ENCODE results near the gene BRIP1. TPM values are rescaled to one million over a fixed set of nuclear protein-coding genes. Genes with fewer than 3 reads are reported as not detected.
A peak's percentile ranks its signal among the peaks of the same experiment; 100 is the strongest.

The BRIP1 gene
- total RNA-seq, 1 experiment from 2014 or later = 12.0 TPM

GRCh38 chr17:61847659-61848058 is 15.7 kb downstream of the BRIP1 start:
- H3K4me3 ChIP-seq (ENCODE audit: insufficient read depth, low read depth, low read length) = no peak overlapping the region
- DNase-seq = no peak
- peaks cover 8% of the 10 kb centered on the region for H3K36me3 ChIP-seq (replicated peaks; ENCODE audit: control insufficient read depth, insufficient read depth, low read length)
- no peaks in the 10 kb centered on the region for H3K27me3 ChIP-seq (ENCODE audit: control insufficient read depth, insufficient read depth, low read length)

GRCh38 chr17:61846761-61847375 is 16.5 kb downstream of the BRIP1 start:
- H3K27me3 ChIP-seq (ENCODE audit: control insufficient read depth, insufficient read depth, low read length) = no peaks in the 10 kb centered on the region
- H3K36me3 ChIP-seq (replicated peaks; ENCODE audit: control insufficient read depth, insufficient read depth, low read length) = peaks cover 8% of the 10 kb centered on the region
- DNase-seq = no peak
- H3K4me3 ChIP-seq (ENCODE audit: insufficient read depth, low read depth, low read length) = no peak overlapping the region

- peaks cover 8% of the 10 kb centered on the region for H3K36me3 ChIP-seq (replicated peaks; ENCODE audit: control insufficient read depth, insufficient read depth, low read length)
- no peak for DNase-seq
- H3K4me3 ChIP-seq (ENCODE audit: insufficient read depth, low read depth, low read length) = no peak overlapping the region
- no peaks in the 10 kb centered on the region for H3K27me3 ChIP-seq (ENCODE audit: control insufficient read depth, insufficient read depth, low read length)
Observed at GRCh38 chr17:61846088-61846487, 17.2 kb downstream of the BRIP1 start.

- no peak for DNase-seq
- no peak overlapping the region for H3K4me3 ChIP-seq (ENCODE audit: insufficient read depth, low read depth, low read length)
- peaks cover 8% of the 10 kb centered on the region for H3K36me3 ChIP-seq (replicated peaks; ENCODE audit: control insufficient read depth, insufficient read depth, low read length)
- H3K27me3 ChIP-seq (ENCODE audit: control insufficient read depth, insufficient read depth, low read length) = no peaks in the 10 kb centered on the region
Observed at GRCh38 chr17:61843435-61843834, 19.9 kb downstream of the BRIP1 start.

GRCh38 chr17:61842899-61843298 is 20.4 kb downstream of the BRIP1 start:
- H3K4me3 ChIP-seq (ENCODE audit: insufficient read depth, low read depth, low read length) = no peak overlapping the region
- peaks cover 8% of the 10 kb centered on the region for H3K36me3 ChIP-seq (replicated peaks; ENCODE audit: control insufficient read depth, insufficient read depth, low read length)
- no peaks in the 10 kb centered on the region for H3K27me3 ChIP-seq (ENCODE audit: control insufficient read depth, insufficient read depth, low read length)
- no peak for DNase-seq

- DNase-seq = no peak
- Histone ChIP-seq H3K4me3 (ENCODE audit: insufficient read depth, low read depth, low read length) (no peak overlapping the region), H3K27me3 (ENCODE audit: control insufficient read depth, insufficient read depth, low read length) (no peaks in the 10 kb centered on the region), H3K36me3 (replicated peaks; ENCODE audit: control insufficient read depth, insufficient read depth, low read length) (peaks cover 5% of the 10 kb centered on the region; the same call in 1 of the 2 replicates)
Observed at GRCh38 chr17:61839300-61839786, 24.0 kb downstream of the BRIP1 start.

- peak; percentile 28 for DNase-seq
- no peak overlapping the region for H3K4me3 ChIP-seq (ENCODE audit: insufficient read depth, low read depth, low read length)
- H3K27me3 ChIP-seq (ENCODE audit: control insufficient read depth, insufficient read depth, low read length) = no peaks in the 10 kb centered on the region
- no peaks in the 10 kb centered on the region; the same call in 1 of the 2 replicates for H3K36me3 ChIP-seq (replicated peaks; ENCODE audit: control insufficient read depth, insufficient read depth, low read length)
Observed at GRCh38 chr17:61837175-61838051, 25.9 kb downstream of the BRIP1 start.

- H3K36me3 ChIP-seq (replicated peaks; ENCODE audit: control insufficient read depth, insufficient read depth, low read length) = no peaks in the 10 kb centered on the region
- H3K4me3 ChIP-seq (ENCODE audit: insufficient read depth, low read depth, low read length) = no peak overlapping the region
- H3K27me3 ChIP-seq (ENCODE audit: control insufficient read depth, insufficient read depth, low read length) = no peaks in the 10 kb centered on the region
- no peak for DNase-seq
Observed at GRCh38 chr17:61836266-61837174, 26.8 kb downstream of the BRIP1 start.

GRCh38 chr17:61835606-61836005 is 27.7 kb downstream of the BRIP1 start:
- DNase-seq = no peak
- Histone ChIP-seq H3K27me3 (ENCODE audit: control insufficient read depth, insufficient read depth, low read length) (no peaks in the 10 kb centered on the region), H3K4me3 (ENCODE audit: insufficient read depth, low read depth, low read length) (no peak overlapping the region), H3K36me3 (replicated peaks; ENCODE audit: control insufficient read depth, insufficient read depth, low read length) (no peaks in the 10 kb centered on the region)

- no peaks in the 10 kb centered on the region for H3K27me3 ChIP-seq (ENCODE audit: control insufficient read depth, insufficient read depth, low read length)
- no peaks in the 10 kb centered on the region for H3K36me3 ChIP-seq (replicated peaks; ENCODE audit: control insufficient read depth, insufficient read depth, low read length)
- DNase-seq = no peak
- no peak overlapping the region for H3K4me3 ChIP-seq (ENCODE audit: insufficient read depth, low read depth, low read length)
Observed at GRCh38 chr17:61834610-61835009, 28.7 kb downstream of the BRIP1 start.

GRCh38 chr17:61833536-61834193 is 29.7 kb downstream of the BRIP1 start:
- no peaks in the 10 kb centered on the region; the same call in 1 of the 2 replicates for H3K36me3 ChIP-seq (replicated peaks; ENCODE audit: control insufficient read depth, insufficient read depth, low read length)
- H3K4me3 ChIP-seq (ENCODE audit: insufficient read depth, low read depth, low read length) = no peak overlapping the region
- H3K27me3 ChIP-seq (ENCODE audit: control insufficient read depth, insufficient read depth, low read length) = no peaks in the 10 kb centered on the region
- no peak for DNase-seq

GRCh38 chr17:61832463-61832862 is 30.9 kb downstream of the BRIP1 start:
- no peak for DNase-seq
- Histone ChIP-seq H3K36me3 (replicated peaks; ENCODE audit: control insufficient read depth, insufficient read depth, low read length) (no peaks in the 10 kb centered on the region; the same call in 1 of the 2 replicates), H3K27me3 (ENCODE audit: control insufficient read depth, insufficient read depth, low read length) (no peaks in the 10 kb centered on the region), H3K4me3 (ENCODE audit: insufficient read depth, low read depth, low read length) (no peak overlapping the region)

GRCh38 chr17:61831099-61831498 is 32.2 kb downstream of the BRIP1 start:
- no peak for DNase-seq
- H3K4me3 ChIP-seq (ENCODE audit: insufficient read depth, low read depth, low read length) = no peak overlapping the region
- H3K27me3 ChIP-seq (ENCODE audit: control insufficient read depth, insufficient read depth, low read length) = no peaks in the 10 kb centered on the region
- no peaks in the 10 kb centered on the region; the same call in 1 of the 2 replicates for H3K36me3 ChIP-seq (replicated peaks; ENCODE audit: control insufficient read depth, insufficient read depth, low read length)

GRCh38 chr17:61828694-61829093 is 34.6 kb downstream of the BRIP1 start:
- no peaks in the 10 kb centered on the region for H3K27me3 ChIP-seq (ENCODE audit: control insufficient read depth, insufficient read depth, low read length)
- no peaks in the 10 kb centered on the region; the same call in 1 of the 2 replicates for H3K36me3 ChIP-seq (replicated peaks; ENCODE audit: control insufficient read depth, insufficient read depth, low read length)
- H3K4me3 ChIP-seq (ENCODE audit: insufficient read depth, low read depth, low read length) = no peak overlapping the region
- no peak for DNase-seq
